HepG2 (cell line): ENCODE measurements around the gene HNRNPM. TPM values are rescaled to one million over a fixed set of nuclear protein-coding genes. Genes with fewer than 3 reads are reported as not detected.

Experiments used
- ATAC-seq: fragments of 200-7000 bp; cut with Tn5 transposase; 3 replicates; pipeline ENCODE4 v1.9.1; 2020; ENCODE audit warnings: mild to moderate bottlenecking, moderate library complexity
- BruUV-seq: library from RNA; stranded (reverse); fragments of 400-500 nt; replicated peaks from 2 replicates; lab custom pipeline; 2021; lab: Mats Ljungman, UMichigan
- CTCF ChIA-PET: fragments of 300-600 bp; formaldehyde crosslinking; extraction: SDS; loops from one replicate; lab custom pipeline; 2021; ENCODE audit warnings: low total read pairs, inconsistent platforms, low intra/inter-chr PET ratio; lab: Yijun Ruan, JAX
- POLR2A ChIA-PET: fragments of 350-600 bp; sonication (Branson Sonifier 250); formaldehyde crosslinking; loops from one replicate; lab custom pipeline; 2020; ENCODE audit warnings: antibody characterized with exemption, inconsistent platforms; lab: Yijun Ruan, JAX
- DNase-seq: peaks from one replicate; pipeline ENCODE4 v3.0.0-alpha.2; 2015; ENCODE audit warnings: low spot score
- FAIRE-seq: peaks from 3 replicates; lab custom pipeline; 2011; peaks lifted over from hg19 to GRCh38; lab: Jason Lieb, UNC
- H2AFZ ChIP-seq: one replicate; pipeline ENCODE4 v1.6.1; 2011; ENCODE audit warnings: low read length, inconsistent platforms
- H3K27ac ChIP-seq: fragments of 300-600 bp; 3 replicates; pipeline ENCODE4 v1.8.0; 2011; ENCODE audit warnings: mixed run types, mild to moderate bottlenecking, mixed read lengths, low read length, inconsistent platforms; ENCODE audit not compliant: insufficient read depth; ENCODE audit errors: extremely low read length
- H3K27me3 ChIP-seq, 2 experiments: fragments of 200-600 bp in 1 of 2; 2 replicates in 1 of 2; 3 replicates in 1 of 2; pipeline versions ENCODE4 v1.6.0 to v1.8.0; 2011; ENCODE audit warnings: low read length in 2 of 2, mild to moderate bottlenecking in 2 of 2, moderate library complexity in 2 of 2, inconsistent platforms in 1 of 2; ENCODE audit not compliant: insufficient read depth in 2 of 2, control insufficient read depth in 1 of 2
- H3K36me3 ChIP-seq, 2 experiments: fragments of 200-600 bp in 1 of 2; replicated peaks in 1 of 2; 2 replicates in 1 of 2; 3 replicates in 1 of 2; pipeline versions ENCODE4 v1.5.1 to v1.8.0; 2011; ENCODE audit warnings: low read length in 2 of 2, inconsistent platforms in 1 of 2; ENCODE audit not compliant: insufficient read depth in 2 of 2, control insufficient read depth in 1 of 2
- H3K4me1 ChIP-seq: 2 replicates; pipeline ENCODE4 v1.5.1; 2012; ENCODE audit warnings: low read length, inconsistent platforms; ENCODE audit not compliant: insufficient read depth
- H3K4me2 ChIP-seq: 2 replicates; pipeline ENCODE4 v1.6.0; 2011; ENCODE audit warnings: low read depth, low read length, inconsistent platforms
- H3K4me3 ChIP-seq, 3 experiments: fragments of 200-600 bp in 1 of 3; sonication (generic), shearing (Covaris generic) in 1 of 3; replicated peaks in 1 of 3; 2 replicates each; pipeline ENCODE4 v1.5.1; 2011 to 2016; ENCODE audit warnings: low read length in 3 of 3, inconsistent platforms in 2 of 3, low read depth in 2 of 3, mild to moderate bottlenecking in 2 of 3, control low read depth in 1 of 3, mixed read lengths in 1 of 3; ENCODE audit not compliant: insufficient read depth in 1 of 3
- H3K79me2 ChIP-seq: one replicate; pipeline ENCODE4 v1.6.1; 2011; ENCODE audit warnings: low read length, inconsistent platforms; ENCODE audit not compliant: insufficient read depth
- H3K9ac ChIP-seq: 2 replicates; pipeline ENCODE4 v1.6.0; 2011; ENCODE audit warnings: mild to moderate bottlenecking, low read depth, low read length, inconsistent platforms; ENCODE audit not compliant: insufficient read depth
- H3K9me3 ChIP-seq: 2 replicates; pipeline ENCODE4 v1.5.1; 2012; ENCODE audit warnings: mild to moderate bottlenecking, low read length
- H4K20me1 ChIP-seq: 2 replicates; pipeline ENCODE4 v1.6.0; 2011; ENCODE audit warnings: inconsistent platforms, mild to moderate bottlenecking, low read length, moderate library complexity; ENCODE audit not compliant: insufficient read depth
- ARNT ChIP-seq: fragments of 450-650 bp; IDR thresholded peaks from 2 replicates; pipeline ENCODE4 v1.6.1; 2017
- FOSL2 ChIP-seq: sonication (generic); formaldehyde crosslinking; IDR thresholded peaks from 2 replicates; pipeline ENCODE4 v1.4.0; 2020; ENCODE audit warnings: missing genetic modification reagents
- PCBP2 ChIP-seq: fragments of 200-400 bp; formaldehyde crosslinking; optimal IDR thresholded peaks from 2 replicates; pipeline ENCODE3; 2018; ENCODE audit warnings: low read length, low read depth; ENCODE audit not compliant: poor library complexity, severe bottlenecking
- ZNF558 ChIP-seq: sonication (generic); formaldehyde crosslinking; IDR thresholded peaks from 2 replicates; pipeline ENCODE4 v1.9.0; 2022; ENCODE audit warnings: mild to moderate bottlenecking, missing genetic modification reagents, borderline replicate concordance
- ZNF597 ChIP-seq: sonication (generic); formaldehyde crosslinking; IDR thresholded peaks from 2 replicates; pipeline ENCODE4 v1.5.0; 2020; ENCODE audit warnings: missing genetic modification reagents
- ZNF891 ChIP-seq: sonication (generic); formaldehyde crosslinking; IDR thresholded peaks from 2 replicates; pipeline ENCODE4 v1.5.0; 2020; ENCODE audit warnings: mild to moderate bottlenecking, missing genetic modification reagents
- WGBS: methylation state at CpG from one replicate; pipeline ENCODE4 v1.1.6; 2017; ENCODE audit warnings: low lambda C conversion rate; 5-methylcytosine and 5-hydroxymethylcytosine counted together
- in situ Hi-C: cut with HindIII; loops from 2 replicates; pipeline ENCODE4 v1.10.0; 2017; ENCODE audit warnings: low pct_unique_long_range_greater_than_20kb; ENCODE audit not compliant: extremely low pct_ligation_motif_present
- intact Hi-C: fragments of 100-400 bp; cut with micrococcal nuclease; formaldehyde crosslinking; loops from one replicate; pipeline ENCODE4 v1.10.0; 2022; ENCODE audit not compliant: unreplicated experiment
- polyA plus RNA-seq, 8 experiments: library from polyadenylated mRNA; depleted of rRNA in 3 of 8; stranded (reverse) in 7 of 8; unstranded in 1 of 8; fragments of >200 nt; fragmentation: Illumina TruSeq in 4 of 8; extraction: Trizol in 4 of 8; gene quantifications; 2 replicates each; pipeline versions ENCODE4 v1.2.1 to v1.2.3, GENCODE V29; 2011 to 2016; ENCODE audit warnings: low read depth in 4 of 8, missing spikeins in 1 of 8, mixed read lengths in 1 of 8; ENCODE audit not compliant: insufficient read depth in 1 of 8
- total RNA-seq, 5 experiments: library from RNA; depleted of rRNA; stranded (reverse); fragments of >200 nt; fragmentation: Illumina TruSeq; extraction: Trizol; gene quantifications; 2 replicates each; pipeline ENCODE4 v1.2.3, GENCODE V29; 2016; ENCODE audit warnings: low read depth in 1 of 5
- TF ChIP-seq, protein P1 (sequence below): sonication (generic); formaldehyde crosslinking; conservative IDR thresholded peaks from 2 replicates; pipeline ENCODE4 v1.8.0; 2022; ENCODE audit warnings: missing genetic modification reagents
- TF ChIP-seq, protein P2 (sequence below): IDR thresholded peaks from 2 replicates; pipeline ENCODE4 v1.4.0; 2020; ENCODE audit warnings: mild to moderate bottlenecking, missing genetic modification reagents

Gene HNRNPM
- total and polyA plus RNA-seq, 2 of the 13 experiments (the other 11 are each of a cell fraction or from before 2014, with no cell fraction given), result 56.7 to 102 TPM

DNA sequence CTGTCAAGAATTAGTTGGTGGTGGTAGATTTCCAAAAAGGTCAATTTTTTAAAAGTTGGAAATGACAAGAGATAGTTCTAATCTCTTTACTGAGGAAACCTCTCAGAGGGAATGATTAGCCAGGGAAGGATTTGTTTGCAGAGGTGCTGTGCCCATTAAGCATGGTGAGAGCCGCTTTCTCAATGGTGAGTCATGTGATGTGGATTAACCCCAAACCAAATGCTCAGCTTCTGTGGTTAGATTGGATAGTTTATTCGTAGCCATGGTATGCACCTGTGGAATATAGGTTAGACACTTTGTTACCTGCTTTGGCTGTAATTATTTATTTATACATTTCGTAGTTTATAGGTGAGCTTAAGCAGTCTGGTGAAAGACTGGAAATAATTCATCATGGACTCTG is 7.1 kb downstream of the HNRNPM start:
- H3K9ac ChIP-seq, result no peak overlapping the region
- peaks cover 94% of the 10 kb centered on the region for H4K20me1 ChIP-seq
- peaks cover 75% of the 10 kb centered on the region for H3K4me1 ChIP-seq
- intact Hi-C loops, result no loop called here
- peak; percentile 28 for DNase-seq
- POLR2A ChIA-PET, result interaction anchor here (0.6 to 1.5 kb wide), 4 partner anchors 15 to 62 kb away, joined by 3 to 10 read pairs (median 4); partner anchors contain the start of gene ZNF414
- TF ChIP-seq ARNT, result no peak
- TF ChIP-seq, protein P1, sequence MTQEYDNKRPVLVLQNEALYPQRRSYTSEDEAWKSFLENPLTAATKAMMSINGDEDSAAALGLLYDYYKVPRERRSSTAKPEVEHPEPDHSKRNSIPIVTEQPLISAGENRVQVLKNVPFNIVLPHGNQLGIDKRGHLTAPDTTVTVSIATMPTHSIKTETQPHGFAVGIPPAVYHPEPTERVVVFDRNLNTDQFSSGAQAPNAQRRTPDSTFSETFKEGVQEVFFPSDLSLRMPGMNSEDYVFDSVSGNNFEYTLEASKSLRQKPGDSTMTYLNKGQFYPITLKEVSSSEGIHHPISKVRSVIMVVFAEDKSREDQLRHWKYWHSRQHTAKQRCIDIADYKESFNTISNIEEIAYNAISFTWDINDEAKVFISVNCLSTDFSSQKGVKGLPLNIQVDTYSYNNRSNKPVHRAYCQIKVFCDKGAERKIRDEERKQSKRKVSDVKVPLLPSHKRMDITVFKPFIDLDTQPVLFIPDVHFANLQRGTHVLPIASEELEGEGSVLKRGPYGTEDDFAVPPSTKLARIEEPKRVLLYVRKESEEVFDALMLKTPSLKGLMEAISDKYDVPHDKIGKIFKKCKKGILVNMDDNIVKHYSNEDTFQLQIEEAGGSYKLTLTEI (CRISPR knock-in tag), result no peak
- no peak for TF ChIP-seq ZNF558 (CRISPR knock-in tag)
- TF ChIP-seq, protein P2, sequence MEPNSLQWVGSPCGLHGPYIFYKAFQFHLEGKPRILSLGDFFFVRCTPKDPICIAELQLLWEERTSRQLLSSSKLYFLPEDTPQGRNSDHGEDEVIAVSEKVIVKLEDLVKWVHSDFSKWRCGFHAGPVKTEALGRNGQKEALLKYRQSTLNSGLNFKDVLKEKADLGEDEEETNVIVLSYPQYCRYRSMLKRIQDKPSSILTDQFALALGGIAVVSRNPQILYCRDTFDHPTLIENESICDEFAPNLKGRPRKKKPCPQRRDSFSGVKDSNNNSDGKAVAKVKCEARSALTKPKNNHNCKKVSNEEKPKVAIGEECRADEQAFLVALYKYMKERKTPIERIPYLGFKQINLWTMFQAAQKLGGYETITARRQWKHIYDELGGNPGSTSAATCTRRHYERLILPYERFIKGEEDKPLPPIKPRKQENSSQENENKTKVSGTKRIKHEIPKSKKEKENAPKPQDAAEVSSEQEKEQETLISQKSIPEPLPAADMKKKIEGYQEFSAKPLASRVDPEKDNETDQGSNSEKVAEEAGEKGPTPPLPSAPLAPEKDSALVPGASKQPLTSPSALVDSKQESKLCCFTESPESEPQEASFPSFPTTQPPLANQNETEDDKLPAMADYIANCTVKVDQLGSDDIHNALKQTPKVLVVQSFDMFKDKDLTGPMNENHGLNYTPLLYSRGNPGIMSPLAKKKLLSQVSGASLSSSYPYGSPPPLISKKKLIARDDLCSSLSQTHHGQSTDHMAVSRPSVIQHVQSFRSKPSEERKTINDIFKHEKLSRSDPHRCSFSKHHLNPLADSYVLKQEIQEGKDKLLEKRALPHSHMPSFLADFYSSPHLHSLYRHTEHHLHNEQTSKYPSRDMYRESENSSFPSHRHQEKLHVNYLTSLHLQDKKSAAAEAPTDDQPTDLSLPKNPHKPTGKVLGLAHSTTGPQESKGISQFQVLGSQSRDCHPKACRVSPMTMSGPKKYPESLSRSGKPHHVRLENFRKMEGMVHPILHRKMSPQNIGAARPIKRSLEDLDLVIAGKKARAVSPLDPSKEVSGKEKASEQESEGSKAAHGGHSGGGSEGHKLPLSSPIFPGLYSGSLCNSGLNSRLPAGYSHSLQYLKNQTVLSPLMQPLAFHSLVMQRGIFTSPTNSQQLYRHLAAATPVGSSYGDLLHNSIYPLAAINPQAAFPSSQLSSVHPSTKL (CRISPR knock-in tag), result no peak
- TF ChIP-seq ZNF597 (CRISPR knock-in tag), result no peak
- TF ChIP-seq PCBP2, result no peak
- TF ChIP-seq FOSL2 (CRISPR knock-in tag), result peak; percentile 70
- no peak for TF ChIP-seq ZNF891
- CTCF ChIA-PET, result no interaction called here
- peaks cover 96% of the 10 kb centered on the region for H3K79me2 ChIP-seq
- no peaks in the 10 kb centered on the region for H3K27me3 ChIP-seq
- peak overlapping the region; percentile 27 for H3K27ac ChIP-seq
- peaks cover 18 to 43% of the 10 kb centered on the region in 2 experiments for H3K36me3 ChIP-seq
- ATAC-seq, result peak; percentile 22; the same call in 1 of the 3 replicates
- BruUV-seq, result no TSS peak
- no peak overlapping the region for H2AFZ ChIP-seq
- peak overlapping the region; percentile 46 for H3K4me2 ChIP-seq
- 61% methylated on average over 3 of the region's 3 CpGs for WGBS
- in situ Hi-C loops, result loop anchor here (5.0 kb wide), 1 partner anchor 40 kb away; the partner anchor contains the start of gene MARCHF2
- H3K4me3 ChIP-seq, result no peak overlapping the region
- H3K9me3 ChIP-seq, result no peaks in the 10 kb centered on the region
- FAIRE-seq, result no peak
